PC-9 (cell line): ENCODE measurements around the gene IMMP2L.

Experiments
- CTCF ChIP-seq: fragments of 200-600 bp; sonication (generic); conservative IDR thresholded peaks from 2 replicates; pipeline ENCODE4 v1.6.1; 2017; ENCODE audit warnings: mixed run types, antibody characterized with exemption, mild to moderate bottlenecking, moderate library complexity
- EZH2 ChIP-seq: fragments of 200-600 bp; sonication (generic); IDR thresholded peaks from 2 replicates; pipeline ENCODE4 v1.8.0; 2017; ENCODE audit warnings: antibody characterized with exemption, low read depth

DNA sequence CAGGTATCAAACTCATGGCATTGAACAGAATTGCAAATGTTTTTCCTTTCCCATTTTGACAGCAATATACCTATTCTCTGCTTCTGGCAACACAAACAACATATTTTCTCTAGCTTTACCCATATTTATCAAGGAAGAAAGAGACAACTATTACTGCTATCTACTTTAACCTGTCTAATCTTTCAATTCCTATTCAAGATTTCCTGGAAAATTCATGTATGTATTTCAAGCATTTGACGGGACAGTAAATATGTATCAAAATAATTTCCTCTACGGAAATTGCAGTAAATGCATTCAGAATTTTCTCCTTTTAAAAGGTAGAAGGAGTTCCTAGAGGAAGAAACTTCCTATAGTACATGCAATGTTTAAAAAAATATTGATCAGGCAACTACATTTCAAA lies 650.7 kb downstream of the IMMP2L start:
- TF ChIP-seq CTCF, result no peak
- TF ChIP-seq EZH2, result no peak
